ENCODE results near the gene GPR78. TPM values are rescaled to one million over a fixed set of nuclear protein-coding genes. Genes with fewer than 3 reads are reported as not detected.

The GPR78 gene
- total and polyA plus RNA-seq, 4 donors = not detected

- Histone ChIP-seq H3K4me1 (ENCODE audit: control insufficient read depth in 4 of 4, insufficient read depth in 4 of 4, low read length in 3 of 4) (no peaks in the 10 kb centered on the region), H3K4me3 (ENCODE audit: low read depth in 1 of 3, low read length in 3 of 3) (no peak overlapping the region), H3K27me3 (ENCODE audit: control insufficient read depth in 4 of 4, insufficient read depth in 4 of 4, low read length in 3 of 4) (no peaks in the 10 kb centered on the region), H3K9ac (ENCODE audit: low read depth in 1 of 2, low read length in 2 of 2) (no peak overlapping the region), H3K36me3 (ENCODE audit: control insufficient read depth in 4 of 4, insufficient read depth in 3 of 4, low read depth in 1 of 4, low read length in 3 of 4) (no peaks in the 10 kb centered on the region), H3K9me3 (ENCODE audit: control insufficient read depth in 4 of 4, low read length in 3 of 4) (no peaks in the 10 kb centered on the region), H3K27ac (ENCODE audit: low read depth in 1 of 2, low read length in 2 of 2) (no peak overlapping the region)
- DNase-seq (ENCODE audit: low spot score) = no peak
- WGBS = 69% methylated on average over 16 of the region's 16 CpGs
- TF ChIP-seq, protein P1, sequence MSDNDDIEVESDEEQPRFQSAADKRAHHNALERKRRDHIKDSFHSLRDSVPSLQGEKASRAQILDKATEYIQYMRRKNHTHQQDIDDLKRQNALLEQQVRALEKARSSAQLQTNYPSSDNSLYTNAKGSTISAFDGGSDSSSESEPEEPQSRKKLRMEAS (IDR thresholded peaks at IDR 0.05) = no peak
- no peak for TF ChIP-seq ZBTB33 (IDR thresholded peaks at IDR 0.05)
- TF ChIP-seq HNF4A (conservative IDR thresholded peaks at IDR 0.05) = no peak
- no peak for TF ChIP-seq TAF1 (conservative IDR thresholded peaks at IDR 0.05)
- TF ChIP-seq EGR1 (IDR thresholded peaks at IDR 0.05; ENCODE audit: low read depth in 2 of 2) = no peak
- no peak for TF ChIP-seq FOXA2 (IDR thresholded peaks at IDR 0.05)
- no peak for TF ChIP-seq FOXA1 (IDR thresholded peaks at IDR 0.05)
- TF ChIP-seq HNF4G (IDR thresholded peaks at IDR 0.05) = no peak
- TF ChIP-seq ATF3 (IDR thresholded peaks at IDR 0.05) = no peak
- TF ChIP-seq, protein P2, sequence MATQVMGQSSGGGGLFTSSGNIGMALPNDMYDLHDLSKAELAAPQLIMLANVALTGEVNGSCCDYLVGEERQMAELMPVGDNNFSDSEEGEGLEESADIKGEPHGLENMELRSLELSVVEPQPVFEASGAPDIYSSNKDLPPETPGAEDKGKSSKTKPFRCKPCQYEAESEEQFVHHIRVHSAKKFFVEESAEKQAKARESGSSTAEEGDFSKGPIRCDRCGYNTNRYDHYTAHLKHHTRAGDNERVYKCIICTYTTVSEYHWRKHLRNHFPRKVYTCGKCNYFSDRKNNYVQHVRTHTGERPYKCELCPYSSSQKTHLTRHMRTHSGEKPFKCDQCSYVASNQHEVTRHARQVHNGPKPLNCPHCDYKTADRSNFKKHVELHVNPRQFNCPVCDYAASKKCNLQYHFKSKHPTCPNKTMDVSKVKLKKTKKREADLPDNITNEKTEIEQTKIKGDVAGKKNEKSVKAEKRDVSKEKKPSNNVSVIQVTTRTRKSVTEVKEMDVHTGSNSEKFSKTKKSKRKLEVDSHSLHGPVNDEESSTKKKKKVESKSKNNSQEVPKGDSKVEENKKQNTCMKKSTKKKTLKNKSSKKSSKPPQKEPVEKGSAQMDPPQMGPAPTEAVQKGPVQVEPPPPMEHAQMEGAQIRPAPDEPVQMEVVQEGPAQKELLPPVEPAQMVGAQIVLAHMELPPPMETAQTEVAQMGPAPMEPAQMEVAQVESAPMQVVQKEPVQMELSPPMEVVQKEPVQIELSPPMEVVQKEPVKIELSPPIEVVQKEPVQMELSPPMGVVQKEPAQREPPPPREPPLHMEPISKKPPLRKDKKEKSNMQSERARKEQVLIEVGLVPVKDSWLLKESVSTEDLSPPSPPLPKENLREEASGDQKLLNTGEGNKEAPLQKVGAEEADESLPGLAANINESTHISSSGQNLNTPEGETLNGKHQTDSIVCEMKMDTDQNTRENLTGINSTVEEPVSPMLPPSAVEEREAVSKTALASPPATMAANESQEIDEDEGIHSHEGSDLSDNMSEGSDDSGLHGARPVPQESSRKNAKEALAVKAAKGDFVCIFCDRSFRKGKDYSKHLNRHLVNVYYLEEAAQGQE (IDR thresholded peaks at IDR 0.05) = no peak
- TF ChIP-seq GABPA (IDR thresholded peaks at IDR 0.05 in 1 of 2, conservative IDR thresholded peaks at IDR 0.05 in 1 of 2) = no peak
These were observed 19.7 kb upstream of the GPR78 start for GRCh38 chr4:8560265-8561047.

DNA sequence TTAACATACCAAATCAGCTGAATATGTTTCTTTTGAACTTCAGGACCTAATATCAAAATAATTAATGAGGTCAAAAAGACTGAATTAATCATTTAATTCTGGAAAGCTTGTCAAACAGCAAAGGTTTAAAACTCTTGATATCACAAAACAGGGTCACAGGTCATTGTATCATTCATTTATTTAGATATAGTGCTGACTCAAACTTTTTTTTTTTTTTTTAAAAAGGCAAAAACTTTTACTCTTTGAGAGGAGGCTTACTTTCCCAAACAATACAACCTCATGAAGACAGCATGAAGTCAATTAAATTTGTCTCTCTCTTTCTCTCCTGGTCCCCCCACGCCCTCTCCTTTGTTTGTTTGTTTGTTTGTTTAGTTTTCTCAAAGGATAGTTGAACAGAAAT is 15.6 kb upstream of the GPR78 start:
- Histone ChIP-seq H3K27me3 (ENCODE audit: control insufficient read depth in 4 of 4, insufficient read depth in 4 of 4, low read length in 3 of 4) (no peaks in the 10 kb centered on the region), H3K36me3 (ENCODE audit: control insufficient read depth in 4 of 4, insufficient read depth in 3 of 4, low read depth in 1 of 4, low read length in 3 of 4) (no peaks in the 10 kb centered on the region), H3K4me1 (ENCODE audit: control insufficient read depth in 4 of 4, insufficient read depth in 4 of 4, low read length in 3 of 4) (no peaks in the 10 kb centered on the region), H3K9me3 (ENCODE audit: control insufficient read depth in 4 of 4, low read length in 3 of 4) (no peaks in the 10 kb centered on the region), H3K4me3 (ENCODE audit: low read depth in 1 of 3, low read length in 3 of 3) (no peak overlapping the region), H3K27ac (ENCODE audit: low read depth in 1 of 2, low read length in 2 of 2) (no peak overlapping the region), H3K9ac (ENCODE audit: low read depth in 1 of 2, low read length in 2 of 2) (no peak overlapping the region)
- TF ChIP-seq GABPA (IDR thresholded peaks at IDR 0.05 in 1 of 2, conservative IDR thresholded peaks at IDR 0.05 in 1 of 2) (no peak), RXRA (IDR thresholded peaks at IDR 0.05) (no peak), SP1 (IDR thresholded peaks at IDR 0.05) (no peak), TAF1 (conservative IDR thresholded peaks at IDR 0.05) (no peak), HNF4A (conservative IDR thresholded peaks at IDR 0.05) (no peak), YY1 (IDR thresholded peaks at IDR 0.05) (no peak), EGR1 (IDR thresholded peaks at IDR 0.05; ENCODE audit: low read depth in 2 of 2) (no peak), RAD21 (IDR thresholded peaks at IDR 0.05) (no peak), NR2F2 (IDR thresholded peaks at IDR 0.05) (no peak), ZBTB33 (IDR thresholded peaks at IDR 0.05) (no peak), CTCF (IDR thresholded peaks at IDR 0.05; ENCODE audit: low read depth, low read length, missing input control) (no peak)
- WGBS = 54% methylated on average over 1 of the region's 1 CpG
- DNase-seq (ENCODE audit: low spot score) = no peak
